Ovary (tissue), 3 donors: ENCODE measurements around the gene CEP57.

Experiments
- CTCF ChIP-seq, 3 donors: fragments of 450-650 bp in 2 of 3; fragments of 200-600 bp in 1 of 3; IDR thresholded peaks; one replicate each; pipeline versions ENCODE4 v1.5.1 to v1.8.0; 2016 to 2022; ENCODE audit warnings: antibody characterized with exemption in 3 of 3, mild to moderate bottlenecking in 1 of 3
- EP300 ChIP-seq: sonication (generic); formaldehyde crosslinking; IDR thresholded peaks from one replicate; pipeline ENCODE4 v1.6.1; 2017; ENCODE audit warnings: antibody characterized with exemption
- donor health status: DM: no; HTN: no; CAD: no.

- TF ChIP-seq CTCF (IDR thresholded peaks at IDR 0.05) = no peak
- TF ChIP-seq EP300 = no peak
Measured at GRCh38 chr11:95845167-95845566, 54.9 kb downstream of the CEP57 start.
